ENCODE data around the gene NOP14.
A peak's percentile ranks its signal among the peaks of the same experiment; 100 is the strongest.
"Not testable (repeated sequence)": the region's sequence is repeated elsewhere in the genome, so short reads cannot be mapped to it uniquely, and the experiment has no call there.

NOP14 gene

DNA sequence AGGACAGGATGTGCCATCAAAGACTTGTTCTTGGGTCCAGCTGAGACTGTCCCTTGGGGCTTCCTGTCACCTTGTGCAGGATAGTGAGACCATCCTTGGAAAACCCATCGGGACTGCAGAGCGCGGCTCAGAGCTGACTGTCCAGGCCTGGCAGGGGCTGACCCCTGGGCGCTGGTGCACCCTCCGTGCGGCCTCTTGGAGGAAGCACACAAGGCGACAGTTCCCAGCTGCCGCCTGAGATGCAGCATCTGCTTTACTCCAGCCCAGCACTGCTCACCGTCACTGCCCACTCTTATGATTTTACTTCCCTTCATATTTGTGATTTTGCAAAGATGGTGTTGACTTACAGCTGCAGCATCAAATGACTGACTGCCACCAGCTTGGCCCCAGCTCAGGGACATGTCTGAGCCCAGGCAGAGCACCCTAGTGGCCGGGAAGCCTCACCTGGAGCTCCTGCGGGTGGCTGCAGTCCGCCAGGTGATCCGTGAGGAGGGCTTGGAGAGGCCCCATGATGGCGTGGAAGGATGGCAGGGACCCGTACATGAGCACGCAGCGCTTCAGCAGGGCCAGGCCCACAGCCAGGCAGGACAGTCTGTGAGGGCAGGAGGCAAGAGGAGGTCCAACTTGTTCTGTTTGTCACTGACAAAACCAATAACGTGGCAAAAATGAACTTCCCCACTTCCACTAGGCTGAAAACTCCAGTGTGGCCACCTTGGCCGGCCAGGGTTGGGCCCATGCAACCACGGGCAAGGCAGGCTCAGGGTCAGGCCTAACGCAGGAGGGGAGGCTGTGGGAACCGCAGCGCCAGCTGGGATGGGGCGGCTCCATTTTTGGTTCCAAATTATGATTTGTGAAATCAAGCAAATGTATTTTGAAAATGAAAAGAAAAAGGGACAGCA lies 21.8 kb downstream of the NOP14 start:
- no peak for DNase-seq

DNA sequence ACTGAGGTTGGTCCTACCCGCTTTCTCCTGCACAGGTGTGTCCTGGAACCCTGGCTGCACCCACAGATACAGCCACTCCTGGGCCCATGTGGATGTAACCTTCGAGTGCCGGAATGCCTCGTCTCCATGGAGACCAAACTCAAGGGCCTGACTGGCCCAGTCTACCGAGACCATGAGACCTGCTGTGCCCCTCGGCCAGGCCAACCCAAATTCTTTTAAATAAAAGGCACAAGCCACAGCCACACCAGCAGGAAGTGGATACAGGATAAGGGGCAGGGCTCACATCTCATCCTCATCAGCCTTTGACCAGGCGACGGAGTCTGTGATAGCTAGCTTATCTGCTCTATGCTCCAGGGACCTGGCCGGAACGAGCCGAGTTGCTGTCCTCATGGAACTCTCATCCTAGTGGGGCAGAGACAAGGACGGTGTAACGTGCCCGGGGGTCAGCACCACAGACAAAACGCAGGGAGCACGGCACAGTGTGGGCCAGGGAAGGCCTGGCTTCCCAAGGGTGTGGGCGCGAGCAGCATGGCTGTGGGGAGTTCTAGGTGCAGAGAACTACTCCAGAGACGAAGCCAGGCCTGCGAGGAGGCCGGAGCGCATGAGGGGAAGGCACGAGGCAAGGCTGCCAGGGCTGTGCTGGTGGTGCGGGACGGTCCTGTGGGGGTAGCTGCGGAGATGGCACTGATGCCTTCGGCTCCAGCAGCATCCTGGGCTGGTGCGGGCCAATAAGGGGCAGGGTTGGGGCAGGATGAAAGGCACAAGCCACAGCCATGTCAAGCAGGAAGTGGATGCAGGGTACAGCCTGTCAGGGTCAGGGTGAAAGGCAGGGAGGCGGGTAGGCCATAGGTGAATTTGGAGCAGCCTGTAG lies 22.7 kb downstream of the NOP14 start:
- no peak for DNase-seq

DNA sequence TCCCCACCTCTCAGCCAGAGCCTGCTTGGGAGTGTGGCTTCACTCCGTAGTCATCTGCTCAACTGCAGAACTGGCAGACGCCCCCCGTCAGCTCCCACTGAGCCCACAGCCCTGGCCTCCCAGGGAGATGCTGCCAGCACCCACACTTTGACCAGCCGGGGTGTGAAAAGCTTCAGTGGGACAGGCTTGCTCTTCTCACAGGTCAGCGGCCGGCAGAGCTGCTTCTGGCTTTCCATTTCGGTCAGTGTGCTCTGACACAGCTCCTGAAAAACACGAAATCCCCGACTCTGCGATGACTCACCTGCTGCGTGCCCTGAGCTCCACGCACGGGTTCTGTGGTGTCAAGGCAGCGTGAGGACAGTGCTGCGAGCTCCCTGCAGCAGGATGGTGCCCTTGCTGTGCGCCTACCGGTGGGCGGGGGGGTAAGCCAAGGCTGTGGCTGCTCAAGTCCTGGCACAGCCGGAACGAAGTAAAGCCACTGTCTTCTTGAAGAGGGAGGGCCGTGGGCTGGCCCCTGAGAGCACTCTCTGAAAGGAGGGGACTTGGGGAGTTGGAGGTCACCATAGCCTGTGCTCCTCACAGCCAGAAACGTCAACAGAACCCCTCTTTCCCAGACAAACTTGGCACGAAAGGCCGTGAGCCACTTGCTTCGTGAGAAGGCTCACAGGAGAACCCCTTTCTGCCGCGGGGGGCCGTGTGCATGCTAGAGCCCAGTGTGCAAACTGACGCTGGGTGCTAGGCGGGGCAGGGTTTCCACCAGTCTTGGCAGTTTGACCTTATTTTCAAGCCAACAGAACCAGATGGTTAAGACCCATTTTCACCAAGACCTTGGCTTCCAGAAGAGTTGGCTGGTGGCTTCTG lies 23.6 kb downstream of the NOP14 start:
- no peak for DNase-seq

DNA sequence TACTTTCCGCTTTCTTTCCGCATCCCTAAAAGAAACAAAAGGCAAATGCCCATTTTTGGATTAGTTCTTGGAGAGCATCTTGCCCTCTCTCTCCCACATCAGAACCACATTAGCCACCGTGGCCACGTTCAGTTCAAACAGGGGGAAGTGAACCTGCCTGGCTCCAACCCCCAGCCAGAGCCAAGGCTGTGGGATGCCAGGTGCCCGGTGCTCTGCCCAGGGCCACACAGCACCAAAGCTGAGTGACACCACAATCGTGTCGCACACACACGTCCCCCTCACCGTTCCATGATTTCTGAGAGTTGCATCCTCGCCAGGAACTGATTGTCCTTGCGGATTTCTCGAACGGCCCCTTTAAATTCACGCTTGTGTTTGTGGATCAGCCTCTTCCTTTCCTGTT lies 24.3 kb downstream of the NOP14 start:
- DNase-seq = no peak

DNA sequence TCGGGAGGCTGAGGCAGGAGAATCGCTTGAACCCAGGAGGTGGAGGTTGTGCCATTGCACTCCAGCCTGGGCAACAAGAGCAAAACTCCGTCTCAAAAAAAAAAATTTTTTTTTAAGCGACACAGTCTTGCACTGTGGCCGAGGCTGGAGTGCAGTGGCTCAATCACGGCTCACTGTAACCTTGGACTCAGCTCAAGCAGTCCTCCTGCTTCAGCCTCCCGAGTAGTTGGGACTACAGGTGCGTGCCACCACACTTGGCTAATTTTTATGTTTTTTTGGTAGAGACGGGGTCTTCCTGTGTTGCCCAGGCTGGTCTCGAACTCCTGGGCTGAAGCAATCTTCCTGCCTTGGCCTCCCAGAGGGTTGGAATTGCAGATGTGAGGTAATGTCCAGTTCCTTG lies 24.8 kb downstream of the NOP14 start:
- not testable (repeated sequence) for DNase-seq

DNA sequence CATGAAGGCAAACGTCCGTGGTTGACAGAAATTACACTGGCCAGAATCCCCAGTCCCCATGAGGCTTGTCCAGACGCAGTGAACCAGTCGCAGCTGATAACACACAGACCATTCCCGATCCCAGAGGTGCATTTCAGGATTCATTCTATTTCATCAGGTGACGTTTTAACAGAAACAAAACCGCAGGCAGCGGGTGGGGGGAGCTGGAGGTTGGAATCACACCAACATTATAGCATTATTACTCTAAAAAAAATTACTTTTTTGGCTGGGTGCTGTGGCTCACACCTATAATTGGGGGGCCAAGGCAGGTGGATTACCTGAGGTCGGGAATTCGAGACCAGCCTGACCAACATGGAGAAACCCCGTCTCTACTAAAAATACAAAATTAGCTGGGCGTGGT lies 25.2 kb downstream of the NOP14 start:
- DNase-seq = no peak

DNA sequence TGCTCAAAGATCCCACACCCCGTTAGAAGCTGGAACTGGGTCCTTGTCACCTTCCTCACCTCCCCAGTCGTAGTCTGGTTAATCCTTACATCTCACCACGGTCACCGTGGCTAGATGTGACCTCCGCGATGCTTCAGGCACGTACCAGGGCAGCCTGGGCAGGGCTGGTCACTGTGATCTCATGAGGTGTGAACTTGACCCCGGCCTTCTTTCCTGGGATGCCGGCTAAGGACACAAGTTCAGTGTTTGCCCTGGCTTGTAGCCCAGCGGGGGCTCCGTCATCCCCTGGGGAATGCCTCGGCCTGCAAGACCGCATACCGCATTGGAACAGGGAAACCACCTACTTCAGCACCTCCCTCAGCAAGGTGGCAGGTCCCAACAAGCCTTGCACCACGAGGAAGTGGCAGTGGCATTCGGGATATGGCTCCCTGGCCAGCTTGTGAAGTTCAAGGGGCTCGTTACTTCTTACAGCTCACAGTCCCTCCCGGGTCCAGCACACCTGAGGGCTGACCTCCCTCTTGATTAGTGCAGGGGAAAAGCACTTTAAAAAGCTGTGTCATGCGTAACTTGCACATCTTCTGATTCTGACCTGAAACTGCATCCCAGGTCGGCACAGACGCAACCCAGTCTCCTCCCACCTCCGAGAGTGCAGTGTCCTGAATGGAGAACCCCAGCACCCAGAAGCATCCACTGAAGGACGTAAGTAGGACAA lies 25.9 kb downstream of the NOP14 start:
- no peak for DNase-seq

DNA sequence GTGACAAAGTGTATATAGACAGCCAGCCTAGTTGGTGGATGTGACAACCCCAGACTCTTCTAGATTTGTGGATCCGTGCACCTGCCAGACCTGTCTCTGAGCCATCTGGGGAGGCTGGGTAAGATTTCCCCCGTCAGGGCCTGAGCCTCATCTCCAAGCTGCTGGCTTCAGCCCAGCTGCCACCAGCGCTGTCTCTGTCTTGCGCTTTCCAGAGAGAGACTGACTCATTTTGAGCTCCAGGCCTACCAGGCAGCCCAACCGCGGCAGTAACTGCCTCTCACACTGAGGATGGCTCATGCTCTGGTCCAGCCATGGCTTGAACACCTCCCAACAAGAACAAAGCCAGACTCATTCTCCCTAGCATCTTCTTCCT lies 26.4 kb downstream of the NOP14 start:
- no peak for DNase-seq

DNA sequence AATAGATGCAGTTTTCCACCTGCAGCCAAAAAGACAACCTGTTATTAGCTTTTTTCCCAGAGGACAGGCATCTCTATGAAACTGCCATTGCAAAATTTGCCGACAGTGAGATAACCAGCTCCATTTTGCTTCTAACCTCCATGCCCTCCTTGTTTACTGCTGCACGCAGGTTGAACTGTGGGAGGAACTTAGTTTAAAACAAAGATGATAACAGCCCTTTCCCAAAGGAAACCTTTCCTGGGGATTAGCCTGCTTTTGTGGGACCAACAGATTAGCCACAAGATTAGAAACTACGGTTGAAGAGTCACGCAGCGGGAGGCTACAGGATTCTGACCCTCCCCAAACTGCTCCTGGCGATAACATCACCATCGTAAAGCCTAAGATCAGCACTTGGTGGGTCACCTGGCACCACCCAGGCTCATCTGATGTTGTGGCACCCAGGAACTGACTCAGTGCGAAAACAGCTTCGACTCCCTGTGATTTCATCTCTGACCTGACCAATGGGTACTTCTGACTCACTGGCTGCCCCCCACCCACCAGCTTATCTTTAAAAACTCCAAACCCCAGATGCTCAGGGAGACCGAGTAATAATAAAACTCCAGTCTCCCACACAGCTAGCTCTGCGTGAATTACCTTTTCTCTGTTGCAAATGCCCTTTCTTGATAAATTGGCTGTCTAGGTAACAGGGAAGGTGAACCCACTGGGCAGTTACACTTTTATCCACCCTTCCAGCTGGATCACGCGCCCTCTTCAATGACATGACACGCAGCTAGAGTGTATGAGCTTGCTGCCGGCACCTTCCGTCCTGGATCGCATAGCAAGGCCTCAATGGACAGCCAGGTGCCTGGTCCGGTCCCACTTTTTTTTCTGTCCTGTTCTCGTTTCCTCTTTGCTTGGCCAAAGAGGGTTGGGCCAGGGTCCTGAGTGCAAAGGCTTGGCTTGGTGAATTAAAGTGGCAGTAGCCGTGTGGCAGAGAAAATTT lies 27.2 kb downstream of the NOP14 start:
- DNase-seq = no peak

DNA sequence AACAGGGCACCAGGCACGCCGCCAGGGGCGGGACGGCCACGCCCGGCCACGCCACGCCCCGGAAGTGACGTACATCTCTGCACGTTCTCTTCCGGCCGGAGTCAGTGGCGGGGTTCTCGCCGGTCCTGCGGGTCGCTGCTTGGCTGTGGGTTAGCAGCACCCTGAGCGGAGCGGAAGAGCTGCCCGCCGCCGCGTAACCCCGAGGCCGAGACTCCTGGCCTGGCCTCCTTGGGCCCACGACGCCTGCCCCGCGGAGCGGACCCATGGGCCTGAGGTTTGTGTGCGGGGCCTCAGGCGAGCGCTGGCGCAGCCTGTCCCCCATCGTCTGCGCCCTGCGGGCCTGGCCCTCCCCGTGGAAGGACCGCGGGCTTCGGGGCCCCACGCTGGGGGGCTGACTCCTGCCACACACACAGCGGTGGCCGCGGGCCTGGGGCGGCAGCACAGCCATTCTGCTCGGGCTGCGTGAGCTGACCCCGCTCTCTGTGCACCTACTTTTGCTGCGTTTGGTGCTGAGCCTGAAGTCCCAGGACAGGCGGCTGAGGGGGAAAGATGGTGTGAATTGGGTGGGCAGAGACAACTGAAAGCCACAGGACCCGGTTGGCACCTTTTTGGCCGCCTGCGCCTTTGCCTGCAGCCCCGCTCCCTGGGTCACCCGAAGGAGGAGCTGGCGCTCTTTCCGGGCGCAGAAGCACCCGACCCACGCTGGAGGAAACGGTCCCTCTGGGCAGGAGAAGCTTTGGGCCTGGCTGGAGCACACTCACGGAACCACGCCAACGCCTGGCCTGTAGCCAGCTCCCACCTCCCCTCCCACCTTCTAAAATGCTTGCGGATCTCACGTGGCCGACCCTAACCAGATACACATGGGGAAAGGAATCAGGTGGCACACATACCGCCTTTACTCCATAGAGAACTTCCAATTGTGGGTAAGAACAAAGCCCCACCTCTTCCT lies 28.1 kb downstream of the NOP14 start:
- peak; percentile 54 to 88 for DNase-seq

DNA sequence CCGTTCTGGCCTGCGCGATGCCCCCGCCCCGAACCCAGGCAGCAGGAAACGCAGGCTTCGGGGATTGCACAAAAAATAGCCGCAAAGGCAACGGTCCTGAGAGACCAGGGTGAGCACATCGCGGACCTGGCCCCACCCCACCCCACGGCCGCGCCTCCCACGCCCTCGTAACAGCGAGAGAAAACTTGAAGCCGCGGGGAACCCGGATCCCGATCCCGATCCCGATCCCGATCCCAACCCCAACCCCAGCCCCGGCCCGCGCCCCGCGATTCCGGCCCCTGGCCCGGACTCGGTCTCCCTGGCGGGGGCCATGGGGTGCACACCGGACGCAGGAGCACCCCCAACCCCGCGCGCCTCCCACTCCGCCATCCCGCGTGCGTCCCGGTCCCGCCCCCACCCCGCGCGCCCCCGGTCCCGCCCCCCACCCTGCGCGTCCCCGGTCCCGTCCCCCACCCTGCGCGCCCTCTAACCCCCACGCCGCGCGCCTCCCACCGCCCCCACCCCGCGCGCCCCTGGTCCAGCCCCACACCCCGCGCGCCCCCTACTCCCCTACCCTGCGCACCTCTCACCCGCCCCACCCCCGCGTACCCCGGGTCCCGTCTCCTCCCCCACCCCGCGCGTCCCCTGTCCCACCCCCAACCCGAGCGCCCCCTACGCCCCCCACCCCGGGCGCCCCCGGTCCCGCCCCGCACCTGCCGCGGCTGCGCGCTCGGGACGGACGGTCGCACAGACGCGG lies 29.0 kb downstream of the NOP14 start:
- no peak for DNase-seq

DNA sequence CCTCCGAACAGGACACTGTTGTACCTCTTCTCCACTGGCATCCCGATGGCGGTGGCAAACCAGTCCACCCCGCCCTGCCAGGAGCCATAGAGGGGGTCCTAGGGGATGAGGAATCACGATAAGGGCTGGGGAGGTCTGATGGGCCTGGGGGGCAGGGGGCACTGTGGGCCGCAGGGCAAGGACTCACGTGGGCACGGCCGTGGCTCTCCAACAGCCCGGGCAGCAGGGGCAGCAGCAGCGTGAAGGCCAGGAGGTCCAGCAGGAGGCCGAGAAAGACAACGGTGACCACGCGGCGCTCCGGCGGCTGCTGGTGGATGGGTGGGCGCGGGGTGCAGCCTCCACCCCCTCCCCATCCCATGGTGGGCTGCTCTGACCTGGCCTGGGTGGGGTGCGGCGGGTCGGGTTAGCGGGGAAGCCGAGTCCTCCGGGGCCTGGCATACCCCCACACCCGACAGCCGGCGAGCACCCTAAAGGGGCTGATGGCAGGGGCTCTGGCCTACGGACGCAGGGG lies 29.6 kb downstream of the NOP14 start:
- no peak for DNase-seq

DNA sequence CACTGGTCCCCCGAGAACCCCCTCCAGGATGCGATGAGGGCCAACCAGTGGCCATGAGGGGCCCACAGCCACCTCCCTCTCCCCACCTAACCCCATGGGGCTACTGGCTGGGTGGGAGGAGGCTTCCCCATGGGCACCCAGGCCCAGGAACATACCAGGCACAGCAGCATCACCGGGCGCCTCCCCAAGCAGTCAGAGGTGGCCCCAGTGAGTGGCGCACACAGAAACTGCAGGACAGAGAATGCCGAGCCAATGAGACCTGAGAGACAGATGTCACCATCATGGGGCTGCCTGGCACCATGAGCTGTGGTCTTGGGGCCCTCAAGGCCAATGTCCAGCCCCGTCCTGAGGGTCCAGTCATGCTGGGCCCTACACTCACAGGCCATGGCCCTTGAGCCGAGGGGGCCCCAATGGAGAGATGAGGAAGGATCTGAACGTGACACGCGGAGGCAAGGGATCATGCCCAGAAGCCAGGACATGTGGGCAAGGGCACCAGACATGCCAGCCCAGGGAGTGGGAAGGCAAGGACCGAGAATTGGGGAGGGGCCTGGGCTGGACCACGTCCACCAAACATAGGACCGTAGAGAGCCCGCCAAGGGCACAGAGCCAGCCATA lies 30.1 kb downstream of the NOP14 start:
- DNase-seq = no peak

DNA sequence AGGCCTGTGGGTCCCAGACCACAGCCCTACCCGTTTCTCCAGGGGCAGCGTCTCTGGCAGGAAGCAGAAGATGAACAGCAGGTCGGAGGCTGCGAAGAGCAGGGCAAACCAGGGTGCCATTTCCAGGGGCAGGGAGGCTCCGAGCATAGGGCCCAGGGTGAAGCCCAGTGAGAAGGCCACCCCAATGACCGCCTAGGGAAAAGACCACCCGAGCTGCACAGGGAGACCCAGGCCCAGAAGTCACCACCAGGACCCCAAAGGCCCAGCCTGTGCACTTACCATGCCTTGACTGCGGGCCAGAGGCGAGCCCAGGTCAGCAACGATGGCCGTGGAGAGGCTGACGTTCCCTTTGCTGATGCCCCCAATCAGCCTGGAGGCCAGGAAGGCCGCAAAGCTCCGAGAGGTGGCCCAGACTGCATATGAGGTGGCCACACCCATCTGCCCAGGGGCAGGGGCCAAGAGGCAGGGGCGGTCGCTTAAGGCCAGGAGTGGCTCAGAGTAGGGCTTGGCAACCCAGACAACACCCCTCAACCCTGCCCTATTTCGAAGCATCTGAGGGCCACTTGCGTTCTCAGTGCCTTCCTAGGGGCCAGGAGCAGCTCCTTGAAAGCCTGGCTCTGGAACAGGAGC lies 30.8 kb downstream of the NOP14 start:
- DNase-seq = no peak

DNA sequence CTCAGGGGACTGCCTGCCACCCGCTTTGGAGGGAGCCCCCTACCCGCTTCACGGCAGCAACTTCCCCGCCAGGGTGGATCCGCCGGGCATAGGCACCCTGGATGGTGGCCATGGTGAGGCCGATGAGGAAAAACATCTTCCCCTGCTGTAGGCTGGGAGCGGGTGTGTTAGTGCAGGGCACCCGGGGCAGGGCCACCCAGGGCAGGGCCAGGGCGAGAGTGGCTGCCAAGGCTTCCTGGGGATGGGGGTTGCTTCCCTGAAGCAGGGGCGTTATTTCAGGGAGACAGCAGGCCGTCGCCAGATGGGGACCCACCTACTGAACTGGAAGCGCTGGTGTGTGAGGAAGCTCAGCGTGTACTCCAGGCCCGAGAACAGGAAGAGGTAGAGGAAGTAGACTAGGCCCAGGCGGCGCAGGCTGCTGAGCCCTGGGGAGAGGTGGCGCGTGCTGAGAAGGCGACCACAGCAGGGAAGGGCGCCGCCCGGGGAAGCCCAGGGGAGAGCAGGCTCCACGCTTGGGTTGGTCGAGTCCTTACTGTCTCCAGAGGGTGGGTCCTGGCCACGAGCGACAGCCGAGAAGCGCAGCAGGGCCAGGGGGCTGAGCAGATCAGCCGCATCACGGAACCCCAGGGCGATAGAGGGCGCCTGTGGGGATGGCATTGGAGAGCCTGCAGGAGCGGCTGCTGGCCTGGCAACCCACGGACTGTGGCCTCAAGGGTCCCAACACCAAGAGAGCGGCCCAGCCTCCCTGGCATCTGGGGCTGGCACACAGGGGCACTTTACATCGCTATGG lies 31.5 kb downstream of the NOP14 start:
- no peak for DNase-seq

DNA sequence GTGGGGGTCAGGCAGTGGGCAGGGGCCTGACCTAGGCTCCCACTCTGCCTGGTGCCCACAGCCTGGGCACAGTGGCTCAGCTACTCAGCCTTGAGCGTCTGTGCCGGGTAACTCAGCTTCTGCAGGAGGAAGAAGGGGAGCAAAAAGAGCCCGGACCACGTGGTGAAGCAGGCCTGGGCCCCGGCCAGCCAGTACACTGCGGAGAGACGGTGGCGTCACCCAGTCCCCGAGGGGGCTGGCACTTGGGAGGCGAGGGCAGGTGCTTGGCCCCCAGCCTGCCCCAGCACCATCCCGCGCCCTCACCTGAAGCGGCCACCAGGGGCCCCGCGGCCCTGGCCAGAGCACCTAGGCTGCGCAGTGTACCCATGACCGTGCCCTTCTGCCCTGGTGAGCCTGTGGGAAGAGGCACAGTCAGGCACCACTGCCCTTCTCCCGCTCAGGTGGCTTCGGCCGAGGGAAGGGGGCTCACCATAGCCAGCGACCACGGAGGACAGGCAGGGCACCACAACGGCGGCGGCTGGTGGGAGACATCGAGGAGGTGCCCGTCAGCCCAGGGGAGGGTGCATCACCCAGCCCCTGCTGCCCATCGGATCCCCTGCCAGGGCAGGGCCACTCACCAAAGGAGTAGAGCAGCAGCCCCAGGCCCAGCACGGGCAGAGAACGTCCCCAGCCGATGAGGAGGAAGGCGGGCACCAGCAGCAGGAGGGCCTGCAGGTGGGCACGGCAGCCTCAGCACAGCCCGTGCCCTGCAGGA lies 32.3 kb downstream of the NOP14 start:
- no peak for DNase-seq

All from NCI-H446 (cell line).